GM18526 (cell line): Measurements from ENCODE around the gene SLIT3.

Source experiments
- POLR2A ChIP-seq: IDR thresholded peaks from 3 replicates; pipeline ENCODE4 v1.6.1; 2011; ENCODE audit not compliant: insufficient read length; ENCODE audit errors: extremely low read depth

SLIT3 gene

GRCh38 chr5:168676501-168676900, 624.4 kb downstream of the SLIT3 start:
- no peak for TF ChIP-seq POLR2A

- TF ChIP-seq POLR2A, result no peak
These were observed 625.0 kb downstream of the SLIT3 start for GRCh38 chr5:168675883-168676408.

DNA sequence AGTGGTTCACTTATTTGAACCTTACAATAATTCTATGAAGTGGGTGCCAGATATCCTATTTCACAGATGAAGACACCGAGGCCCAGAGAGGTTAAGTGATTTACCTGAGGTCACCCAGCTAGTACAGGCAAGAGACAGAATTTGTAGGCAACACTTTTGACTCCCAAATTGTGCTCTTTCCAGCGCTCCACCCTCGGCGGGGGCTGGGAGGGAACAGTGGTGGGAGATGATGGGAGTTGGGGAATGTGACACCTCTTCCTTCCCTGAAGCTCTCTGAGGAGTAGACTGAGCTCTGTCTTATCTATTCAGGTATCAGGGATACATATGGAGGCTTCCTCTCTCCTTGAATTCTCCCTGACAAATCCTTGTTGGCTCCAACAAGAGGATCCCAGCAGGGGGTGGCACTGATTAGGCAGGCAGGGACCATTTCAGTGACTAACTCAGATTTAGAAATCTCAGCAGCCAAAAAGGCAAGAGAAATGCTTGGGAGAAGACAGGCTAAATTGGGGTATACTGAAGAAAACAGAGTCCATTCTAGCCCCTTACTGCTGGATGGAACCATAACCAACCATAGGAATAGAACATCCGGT, 626.0 kb downstream of the SLIT3 start:
- TF ChIP-seq POLR2A, result no peak

- no peak for TF ChIP-seq POLR2A
These were observed 628.1 kb downstream of the SLIT3 start for GRCh38 chr5:168672888-168673287.

DNA sequence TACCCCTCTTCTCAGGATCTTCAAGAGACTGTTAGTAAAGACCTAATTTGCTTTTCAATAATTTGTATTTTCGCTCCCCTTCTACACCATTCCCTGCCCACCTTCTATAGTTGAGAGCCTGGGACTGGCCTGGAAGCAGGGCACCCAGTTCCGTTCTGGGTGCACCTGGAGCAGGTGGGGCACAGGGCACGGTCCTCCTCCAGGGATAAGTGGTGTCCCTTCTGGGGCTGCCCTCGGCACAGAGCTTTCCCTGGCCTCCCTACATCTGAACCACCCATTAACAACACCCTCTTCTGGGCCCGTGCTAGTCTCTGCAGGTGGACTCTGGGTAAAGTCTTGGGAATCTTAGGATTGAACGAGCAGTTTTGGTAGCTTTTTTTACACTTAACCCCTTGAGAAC, 628.9 kb downstream of the SLIT3 start:
- no peak for TF ChIP-seq POLR2A

- no peak for TF ChIP-seq POLR2A
These were observed 629.9 kb downstream of the SLIT3 start for GRCh38 chr5:168670881-168671575.

DNA sequence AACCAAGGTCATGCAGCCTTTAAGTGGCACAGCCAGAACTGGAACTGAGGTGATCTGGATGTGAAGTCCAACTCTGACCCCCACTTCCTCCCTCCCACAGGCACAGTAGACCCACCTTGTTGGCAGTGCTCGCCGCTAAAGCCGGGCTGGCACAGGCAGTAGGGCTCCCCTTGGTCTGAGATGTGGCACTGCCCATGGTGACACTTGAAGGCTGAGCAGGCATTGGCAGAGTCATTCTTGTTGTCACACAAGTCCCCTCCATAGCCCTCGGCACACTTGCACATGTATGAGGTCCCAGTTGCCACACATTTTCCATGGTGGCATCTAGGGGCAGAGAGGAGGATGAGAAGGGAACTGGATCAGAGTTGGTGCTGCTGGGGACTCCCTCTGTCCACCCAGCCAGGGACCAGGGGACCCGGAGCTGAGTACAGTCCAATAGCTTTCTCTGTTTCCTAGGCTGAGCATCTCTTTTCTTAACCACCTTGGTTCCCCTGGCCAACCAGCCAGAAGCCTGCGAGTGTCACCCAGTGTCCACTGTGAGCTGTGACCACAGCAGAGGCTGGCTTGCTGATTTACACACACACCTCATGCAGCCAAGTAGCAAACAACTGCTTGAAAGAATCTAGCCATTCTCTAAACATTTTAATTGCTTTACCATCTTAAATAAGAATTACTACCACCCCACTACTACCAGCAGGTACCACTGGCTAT, 631.1 kb downstream of the SLIT3 start:
- TF ChIP-seq POLR2A, result no peak

- TF ChIP-seq POLR2A, result no peak
These were observed 631.8 kb downstream of the SLIT3 start for GRCh38 chr5:168669156-168669555.

DNA sequence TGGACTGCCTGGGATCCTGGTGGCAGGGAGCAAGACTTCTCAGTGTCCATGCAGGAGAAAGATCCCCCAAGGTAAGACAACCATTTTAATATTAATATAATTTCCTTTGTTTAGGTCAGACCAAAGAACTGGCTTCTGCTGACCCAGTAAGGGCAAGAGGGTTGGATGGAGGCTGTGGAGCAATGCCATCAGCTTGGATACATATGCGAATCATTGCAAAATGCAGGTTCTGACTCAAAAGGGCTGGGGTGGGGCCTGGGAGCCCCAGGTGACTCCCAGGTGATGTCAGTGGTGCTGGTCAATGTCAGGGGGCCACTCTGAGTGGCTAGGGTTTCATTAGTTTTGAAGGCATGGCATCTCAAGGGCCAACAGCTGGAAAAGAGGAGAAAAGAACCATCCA, 632.9 kb downstream of the SLIT3 start:
- TF ChIP-seq POLR2A, result no peak

DNA sequence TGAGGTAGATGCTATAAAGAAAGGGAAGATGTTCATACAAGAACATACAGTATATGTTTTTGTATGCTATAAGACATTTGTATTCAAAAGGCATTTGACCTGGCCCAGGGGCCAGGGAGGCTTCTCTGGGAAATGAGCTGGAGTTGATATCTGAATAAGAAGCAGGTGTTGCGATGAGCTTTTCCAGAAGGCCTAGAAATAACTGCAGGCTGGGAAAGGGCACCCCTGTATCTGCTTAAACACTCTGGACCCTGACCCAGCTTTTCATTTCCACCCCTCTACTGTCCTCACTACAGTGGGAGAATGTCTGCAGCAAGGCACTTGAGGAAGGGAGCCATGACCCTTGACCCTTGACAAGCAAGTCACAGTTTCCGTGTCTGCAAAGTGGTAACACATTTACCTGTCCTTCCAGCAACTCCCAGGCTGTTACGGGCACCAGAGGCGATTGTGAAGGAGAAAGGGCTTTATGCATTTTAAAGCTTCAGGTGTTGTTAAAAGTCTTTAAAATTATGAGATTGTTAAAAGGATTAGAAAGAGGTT, 633.6 kb downstream of the SLIT3 start:
- TF ChIP-seq POLR2A, result no peak

- TF ChIP-seq POLR2A, result no peak
These were observed 634.6 kb downstream of the SLIT3 start for GRCh38 chr5:168666356-168666755.

DNA sequence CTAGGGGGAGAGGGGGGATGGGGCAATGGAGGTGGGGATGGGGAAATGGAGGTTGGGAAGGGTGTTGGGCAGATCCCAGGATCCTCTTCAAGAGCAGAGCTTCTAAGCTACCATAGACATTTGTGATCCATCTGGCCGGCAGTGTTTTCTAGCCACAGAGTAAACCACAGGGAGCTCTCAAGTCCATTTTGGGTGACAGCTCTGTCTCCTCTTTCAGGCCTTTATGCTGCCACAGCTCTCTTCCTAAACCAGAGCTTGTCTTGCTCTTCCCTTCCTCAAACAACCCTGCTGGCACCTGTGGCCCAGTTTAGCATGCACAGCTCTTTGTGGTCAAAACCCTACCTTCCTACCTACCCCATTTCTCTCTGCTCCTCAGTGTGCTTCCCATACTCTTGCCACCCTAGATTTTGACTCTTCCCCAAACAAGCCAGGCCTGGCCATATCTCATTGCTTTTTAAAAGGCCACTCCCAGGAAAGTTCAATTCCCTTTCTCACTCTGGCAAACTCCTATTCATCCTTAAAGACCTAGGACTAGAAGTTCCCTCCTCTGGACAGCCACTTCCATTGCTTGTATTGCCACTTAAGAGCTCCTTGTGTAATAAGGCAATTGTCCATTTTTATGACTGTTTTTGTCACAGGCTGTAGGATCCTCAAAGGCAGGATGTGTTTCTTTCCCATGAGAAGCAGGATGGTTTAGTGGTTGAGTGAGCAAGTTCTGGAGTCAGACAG, 637.5 kb downstream of the SLIT3 start:
- no peak for TF ChIP-seq POLR2A

- no peak for TF ChIP-seq POLR2A
These were observed 639.1 kb downstream of the SLIT3 start for GRCh38 chr5:168661593-168662485.

DNA sequence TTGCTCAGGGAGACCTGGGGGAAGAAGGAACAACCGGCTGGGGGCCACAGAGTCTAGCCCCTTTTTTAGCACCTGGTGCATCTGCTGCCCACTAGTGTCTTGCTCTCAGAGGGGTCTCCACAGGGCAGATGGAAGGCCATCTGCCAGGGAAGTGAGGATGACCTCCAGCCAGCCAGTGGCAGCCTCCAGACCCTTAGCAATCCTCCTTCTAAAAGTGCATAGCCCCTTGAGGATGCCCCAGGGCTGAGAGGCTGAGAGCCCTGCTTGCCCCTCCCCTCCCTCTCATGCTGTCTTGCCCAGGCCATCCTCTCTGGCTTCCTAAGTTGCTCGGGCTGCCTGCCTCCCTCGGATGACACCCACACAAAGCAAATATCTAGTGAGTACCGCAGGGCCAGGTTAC, 640.2 kb downstream of the SLIT3 start:
- no peak for TF ChIP-seq POLR2A
